GF-D8 (cell line): ENCODE measurements around the gene GPD2.

Experiments
- DNase-seq: peaks from one replicate; lab custom pipeline; 2025; lab: John Stamatoyannopoulos, UW

GPD2 gene

GRCh38 chr2:156436497-156437085 lies 412 bp downstream of the GPD2 start:
- peak; percentile 49 for DNase-seq

- peak; percentile 72 for DNase-seq
Observed at GRCh38 chr2:156437272-156437930, 1.2 kb downstream of the GPD2 start.

- DNase-seq = no peak
Observed at GRCh38 chr2:156437931-156438410, 1.8 kb downstream of the GPD2 start.

- DNase-seq = no peak
Observed at GRCh38 chr2:156443089-156443488, 6.9 kb downstream of the GPD2 start.

- DNase-seq = no peak
Observed at GRCh38 chr2:156445296-156446220, 9.4 kb downstream of the GPD2 start.

GRCh38 chr2:156447761-156448160 lies 11.6 kb downstream of the GPD2 start:
- no peak for DNase-seq

- DNase-seq = no peak
Observed at GRCh38 chr2:156448766-156449165, 12.6 kb downstream of the GPD2 start.

GRCh38 chr2:156452971-156453370 lies 16.8 kb downstream of the GPD2 start:
- no peak for DNase-seq

- no peak for DNase-seq
Observed at GRCh38 chr2:156455361-156455975, 19.3 kb downstream of the GPD2 start.

GRCh38 chr2:156456616-156457015 lies 20.4 kb downstream of the GPD2 start:
- DNase-seq = no peak

- no peak for DNase-seq
Observed at GRCh38 chr2:156457523-156458517, 21.6 kb downstream of the GPD2 start.

- DNase-seq = no peak
Observed at GRCh38 chr2:156459720-156460119, 23.5 kb downstream of the GPD2 start.

GRCh38 chr2:156464106-156464505 lies 27.9 kb downstream of the GPD2 start:
- no peak for DNase-seq

- no peak for DNase-seq
Observed at GRCh38 chr2:156465573-156465972, 29.4 kb downstream of the GPD2 start.

- DNase-seq = no peak
Observed at GRCh38 chr2:156466739-156467405, 30.7 kb downstream of the GPD2 start.

GRCh38 chr2:156470975-156471583 lies 34.9 kb downstream of the GPD2 start:
- peak; percentile 60 for DNase-seq

- no peak for DNase-seq
Observed at GRCh38 chr2:156471762-156472161, 35.6 kb downstream of the GPD2 start.

GRCh38 chr2:156472686-156473085 lies 36.5 kb downstream of the GPD2 start:
- DNase-seq = no peak

- no peak for DNase-seq
Observed at GRCh38 chr2:156473445-156473844, 37.3 kb downstream of the GPD2 start.

- no peak for DNase-seq
Observed at GRCh38 chr2:156474401-156474800, 38.2 kb downstream of the GPD2 start.
